COLO829 (cell line): ENCODE results near the gene ACSL3.
"Not testable (repeated sequence)": the region's sequence is repeated elsewhere in the genome, so short reads cannot be mapped to it uniquely, and the experiment has no call there.

ENCODE experiments used
- DNase-seq: peaks from one replicate; pipeline ENCODE4 v3.0.0; 2012; ENCODE audit warnings: low spot score

The ACSL3 gene

DNA sequence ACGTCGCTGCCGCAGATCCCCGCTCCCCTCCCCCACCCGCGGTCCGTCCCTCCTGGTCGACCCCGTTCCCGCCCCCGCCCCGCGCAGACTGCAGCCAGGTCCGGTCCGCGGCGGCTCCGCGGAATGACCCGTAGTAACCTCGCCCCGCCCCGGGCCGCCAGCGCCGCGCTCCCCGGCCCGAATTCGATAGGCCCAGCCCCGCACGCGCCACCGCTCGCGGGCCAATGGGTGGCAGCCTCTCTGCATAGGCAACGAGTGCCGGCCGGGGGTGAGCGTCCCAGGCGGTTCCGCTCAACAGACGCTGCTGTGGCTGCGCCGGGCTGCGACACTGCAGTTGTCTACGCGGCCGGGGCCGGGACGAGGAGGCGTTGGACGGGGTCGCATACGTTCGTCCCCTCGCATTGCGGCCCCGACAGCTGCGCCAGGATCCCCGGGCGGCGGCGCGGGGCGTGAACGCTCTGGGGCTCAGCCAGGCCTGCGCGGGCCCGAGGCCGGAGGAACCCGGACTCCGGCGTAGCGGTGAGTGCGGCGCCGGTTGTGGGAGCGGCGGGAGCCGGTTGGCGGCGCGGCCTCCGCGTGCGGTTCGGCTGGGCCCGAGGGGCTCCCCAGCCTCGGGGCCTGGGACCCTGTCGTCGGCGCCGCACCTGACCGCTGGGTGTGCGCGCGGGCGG, at the start of gene ACSL3:
Gene ACSL3, plus strand, starts transcription at position 297 of the 671 bp plus-strand sequence. CDS start 47,737 bp downstream, outside the sequence.
- peak; percentile 75 for DNase-seq

GRCh38 chr2:222811828-222812227, 49.0 kb upstream of the ACSL3 start:
- no peak for DNase-seq

GRCh38 chr2:222813177-222813843, 47.5 kb upstream of the ACSL3 start:
- peak; percentile 96 for DNase-seq

DNA sequence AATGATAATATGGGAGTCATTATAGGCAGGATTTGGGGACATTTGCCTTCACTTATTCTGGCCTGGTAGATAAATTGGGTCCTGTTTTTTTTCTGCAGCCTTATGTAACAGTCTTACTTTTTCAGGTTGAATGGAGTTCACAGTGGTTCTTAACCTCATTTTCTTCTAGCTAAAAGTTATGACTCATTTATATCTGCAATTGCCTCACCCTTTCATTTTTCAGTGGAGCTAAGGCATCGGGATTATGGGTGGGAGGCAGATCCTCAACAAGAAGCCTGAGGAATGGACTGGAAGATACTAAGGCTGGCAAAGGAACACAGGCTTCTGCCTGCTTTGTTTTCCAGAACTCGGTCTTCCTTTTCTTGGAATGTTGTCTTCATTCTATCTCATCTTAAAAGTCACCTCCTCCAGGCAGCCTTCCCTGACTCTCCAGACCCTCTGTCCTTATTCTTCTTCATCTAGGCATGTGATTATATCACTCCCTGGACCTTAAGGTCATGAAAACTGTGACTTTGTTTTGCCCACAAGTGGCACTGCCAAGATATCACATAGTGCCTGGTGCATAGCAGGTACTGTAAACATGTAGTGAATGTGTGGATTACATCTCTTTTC, 41.0 kb upstream of the ACSL3 start:
- no peak for DNase-seq

GRCh38 chr2:222823183-222823930, 37.5 kb upstream of the ACSL3 start:
- no peak for DNase-seq

DNA sequence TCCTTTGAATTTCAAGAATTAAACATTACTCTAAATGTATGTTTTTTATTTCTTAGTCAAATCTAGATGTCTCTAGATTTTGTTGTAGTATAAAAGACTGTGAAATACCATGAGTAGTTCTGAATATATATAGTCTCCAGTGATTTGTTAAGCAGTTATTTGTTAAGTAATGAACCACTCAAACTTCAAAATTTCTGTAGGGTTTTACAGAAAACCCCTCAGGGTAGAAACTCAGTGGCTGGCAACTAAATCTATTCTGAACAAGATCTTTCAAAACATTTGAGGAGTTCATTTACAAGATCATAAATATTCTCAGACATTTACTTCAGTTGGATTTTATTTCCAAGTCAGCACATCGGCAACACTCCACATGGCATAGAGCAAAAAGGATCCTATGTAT, 35.8 kb upstream of the ACSL3 start:
- DNase-seq = no peak

- DNase-seq = no peak
Observed at GRCh38 chr2:222827417-222827816, 33.4 kb upstream of the ACSL3 start.

DNA sequence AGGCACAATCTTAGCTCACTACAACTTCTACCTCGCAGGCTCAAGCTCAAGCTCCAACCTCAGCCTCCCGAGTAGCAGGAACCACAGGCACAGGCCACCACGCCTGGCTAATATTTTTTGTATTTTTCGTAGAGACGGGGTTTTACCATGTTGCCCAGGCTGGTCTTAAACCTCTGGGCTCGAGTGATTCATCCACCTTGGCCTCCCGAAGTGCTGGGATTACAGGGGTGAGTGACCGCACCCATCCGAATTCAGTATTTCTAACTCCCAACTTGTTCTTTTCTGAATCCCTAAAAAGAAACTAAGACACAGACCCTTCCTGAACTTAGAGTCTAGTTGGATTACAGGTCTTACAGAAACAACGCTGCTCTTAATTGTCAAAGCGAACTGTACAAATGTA, 32.3 kb upstream of the ACSL3 start:
- no peak for DNase-seq

DNA sequence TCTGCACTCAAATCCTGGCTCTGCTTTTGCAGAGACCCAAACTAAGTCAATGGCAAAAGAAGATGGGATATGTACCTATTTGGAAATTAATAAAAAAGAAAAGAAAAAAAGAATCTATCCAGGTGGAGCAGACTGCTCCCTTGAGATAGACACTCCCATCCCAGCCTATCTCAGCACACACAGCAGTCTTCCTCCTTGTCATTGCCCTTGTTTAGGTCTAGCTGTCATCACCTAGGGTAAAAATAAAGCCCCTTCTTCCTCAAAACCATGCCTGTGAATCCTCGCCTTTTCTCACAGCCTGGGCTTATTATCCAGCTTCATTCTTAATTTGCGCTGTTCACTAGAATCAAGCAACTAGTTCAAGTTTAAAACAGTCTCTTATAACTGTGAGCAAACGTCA, 30.7 kb upstream of the ACSL3 start:
- no peak for DNase-seq

DNA sequence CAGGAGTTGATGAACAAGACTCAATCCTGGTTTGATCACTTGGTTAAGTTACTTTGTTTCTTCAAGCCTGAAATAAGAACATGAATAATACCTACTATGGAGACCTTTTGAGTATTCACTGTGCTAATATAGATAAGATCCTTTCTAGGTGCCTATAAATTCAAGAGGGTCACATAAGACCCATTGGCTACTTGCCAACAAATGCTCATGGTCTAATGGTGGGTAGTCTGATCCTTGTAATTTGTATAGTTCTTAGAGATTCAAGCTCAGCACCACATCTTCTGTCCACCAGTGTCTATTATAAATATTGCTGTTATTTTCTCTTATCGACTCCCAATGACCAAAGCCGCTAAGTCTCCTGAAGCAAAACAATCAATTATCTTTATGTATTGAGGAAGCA, 27.4 kb upstream of the ACSL3 start:
- DNase-seq = no peak

GRCh38 chr2:222835143-222835822, 25.6 kb upstream of the ACSL3 start:
- no peak for DNase-seq

DNA sequence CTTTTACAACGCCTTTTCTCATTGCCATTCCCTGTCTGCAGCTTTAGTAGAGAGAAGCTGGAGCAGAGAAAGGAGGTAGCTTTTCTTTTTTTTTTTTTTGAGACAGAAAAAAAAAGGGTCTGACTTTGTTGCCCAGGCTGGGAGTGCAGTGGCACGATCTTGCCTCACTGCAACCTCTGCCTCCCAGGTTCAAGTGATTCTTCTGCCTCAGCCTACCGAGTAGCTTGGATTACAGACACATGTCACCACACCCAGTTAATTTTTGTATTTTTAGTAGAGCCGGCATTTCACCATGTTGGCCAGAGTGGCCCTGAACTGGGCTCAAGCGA, 25.0 kb upstream of the ACSL3 start:
- no peak for DNase-seq

GRCh38 chr2:222837643-222838056, 23.2 kb upstream of the ACSL3 start:
- no peak for DNase-seq

GRCh38 chr2:222840060-222840802, 20.6 kb upstream of the ACSL3 start:
- DNase-seq = no peak

- no peak for DNase-seq
Observed at GRCh38 chr2:222842491-222843174, 18.2 kb upstream of the ACSL3 start.

- no peak for DNase-seq
Observed at GRCh38 chr2:222844323-222844722, 16.5 kb upstream of the ACSL3 start.

DNA sequence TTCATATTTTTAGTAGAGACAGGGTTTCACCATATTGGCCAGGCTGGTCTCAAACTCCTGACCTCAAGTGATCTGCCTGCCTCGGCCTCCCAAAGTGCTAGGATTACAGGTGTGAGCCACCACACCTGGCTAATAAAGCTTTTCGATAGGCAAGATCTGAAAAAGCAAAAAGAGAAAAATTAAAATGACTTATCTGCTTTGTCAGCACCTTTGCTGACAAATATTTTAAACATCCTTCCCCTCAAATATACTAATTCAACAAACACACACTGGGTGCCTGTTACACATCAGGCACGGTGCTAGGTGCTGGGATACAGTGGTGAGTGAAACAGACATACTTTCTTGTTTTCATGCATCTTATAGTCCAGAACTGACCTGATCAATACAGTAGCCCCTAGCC, 15.5 kb upstream of the ACSL3 start:
- DNase-seq = not testable (repeated sequence)

GRCh38 chr2:222846003-222846402, 14.8 kb upstream of the ACSL3 start:
- no peak for DNase-seq

- DNase-seq = not testable (repeated sequence)
Observed at GRCh38 chr2:222848031-222848430, 12.8 kb upstream of the ACSL3 start.

DNA sequence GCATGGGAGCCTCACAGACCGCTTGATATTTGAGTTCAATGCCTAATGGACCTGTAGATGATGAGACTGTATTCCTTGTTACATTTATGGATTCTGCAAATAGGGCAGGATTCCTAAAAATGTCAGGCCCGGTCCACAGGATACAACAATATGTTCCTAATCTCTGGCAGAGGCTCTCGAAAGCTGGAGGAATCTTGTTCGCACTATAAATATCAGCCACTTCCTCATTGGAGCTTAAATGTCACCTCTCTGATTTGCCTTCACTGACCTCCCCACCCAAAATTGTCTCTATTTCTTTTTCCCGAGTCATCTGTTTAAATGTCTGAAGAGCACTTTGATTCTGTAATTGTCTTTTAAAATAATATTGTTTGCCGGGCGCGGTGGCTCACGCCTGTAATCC, 12.0 kb upstream of the ACSL3 start:
- DNase-seq = no peak
